HG03457 (cell line): ENCODE data around the gene LRRC45.

Source experiments
- ATAC-seq: cut with Tn5 transposase; IDR thresholded peaks from one replicate; pipeline ENCODE4 v1.9.1; 2021; ENCODE audit warnings: moderate number of reproducible peaks; ENCODE audit not compliant: unreplicated experiment

Gene LRRC45

DNA sequence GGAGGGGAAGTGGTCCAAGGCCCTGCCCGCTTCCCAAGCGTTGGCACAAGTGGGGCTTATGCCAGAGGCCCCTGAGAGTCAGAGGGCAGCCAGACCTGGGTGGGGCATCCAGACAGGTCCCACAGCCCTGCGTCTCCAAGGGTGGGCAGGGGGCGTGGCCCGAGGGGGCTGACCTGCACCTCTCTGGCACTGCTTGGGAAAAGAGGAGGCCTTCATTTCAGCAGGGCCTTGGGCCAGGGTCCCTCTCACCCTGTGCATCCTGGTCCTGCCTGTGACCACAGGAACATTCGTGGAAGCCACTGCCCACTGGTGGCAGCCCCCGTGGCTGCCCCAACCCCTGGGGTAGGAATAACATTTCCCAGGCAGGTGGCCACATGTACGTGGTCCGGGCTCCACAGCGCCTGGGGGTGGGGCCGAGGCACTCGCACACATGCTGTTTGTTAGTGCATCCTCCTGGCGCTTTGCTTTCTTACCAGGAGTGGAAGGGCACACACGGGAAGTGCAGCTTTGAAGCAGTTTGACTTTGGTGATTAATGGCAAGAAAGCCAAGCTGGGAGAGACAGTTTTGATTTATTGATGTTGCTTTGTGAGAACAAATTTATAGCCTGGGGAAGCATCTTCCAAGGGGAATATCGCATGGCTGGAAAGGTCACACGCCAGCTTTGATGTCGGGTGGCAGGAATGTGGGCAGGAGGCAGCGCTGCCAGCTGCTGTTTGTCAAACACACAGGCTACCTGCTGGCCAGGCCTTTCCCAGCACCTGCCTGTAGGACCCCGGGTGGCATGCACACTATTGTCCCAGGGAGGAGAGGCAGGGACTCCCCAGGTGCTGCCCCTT lies 4.7 kb upstream of the LRRC45 start:
- ATAC-seq = no peak

DNA sequence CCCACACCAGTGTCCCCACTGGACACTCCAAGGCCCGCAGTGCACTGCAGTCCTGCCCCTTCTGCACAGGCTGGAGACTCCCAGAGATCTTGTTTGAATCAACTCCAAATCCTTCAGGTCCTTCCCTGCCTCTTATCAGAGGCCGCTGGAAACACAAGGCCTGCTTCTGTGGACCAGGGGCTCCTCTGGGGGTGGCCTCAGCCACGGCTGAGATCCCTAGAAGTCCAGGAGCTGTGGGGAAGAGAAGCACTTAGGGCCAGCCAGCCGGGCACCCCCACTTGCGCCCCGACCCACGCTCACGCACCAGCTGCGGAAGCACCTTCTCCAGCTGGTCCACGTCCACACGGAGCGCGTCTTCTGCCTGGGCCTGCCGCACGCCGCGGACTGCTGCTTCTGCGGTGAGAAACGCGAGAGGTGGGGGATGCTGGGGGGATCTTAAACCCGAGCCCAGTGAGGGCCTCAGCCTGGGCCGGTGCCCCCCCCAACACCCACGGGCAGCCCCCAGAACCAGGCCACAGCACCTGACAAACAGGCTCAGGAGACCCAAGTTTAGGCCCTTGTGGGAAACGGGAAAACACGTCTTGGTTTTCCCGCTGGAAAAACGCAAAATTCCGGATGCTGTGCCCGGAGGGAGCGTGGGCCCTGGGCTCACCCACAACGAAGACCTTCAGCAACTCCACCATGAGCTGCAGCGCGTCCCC lies 4.0 kb upstream of the LRRC45 start:
- ATAC-seq = no peak

DNA sequence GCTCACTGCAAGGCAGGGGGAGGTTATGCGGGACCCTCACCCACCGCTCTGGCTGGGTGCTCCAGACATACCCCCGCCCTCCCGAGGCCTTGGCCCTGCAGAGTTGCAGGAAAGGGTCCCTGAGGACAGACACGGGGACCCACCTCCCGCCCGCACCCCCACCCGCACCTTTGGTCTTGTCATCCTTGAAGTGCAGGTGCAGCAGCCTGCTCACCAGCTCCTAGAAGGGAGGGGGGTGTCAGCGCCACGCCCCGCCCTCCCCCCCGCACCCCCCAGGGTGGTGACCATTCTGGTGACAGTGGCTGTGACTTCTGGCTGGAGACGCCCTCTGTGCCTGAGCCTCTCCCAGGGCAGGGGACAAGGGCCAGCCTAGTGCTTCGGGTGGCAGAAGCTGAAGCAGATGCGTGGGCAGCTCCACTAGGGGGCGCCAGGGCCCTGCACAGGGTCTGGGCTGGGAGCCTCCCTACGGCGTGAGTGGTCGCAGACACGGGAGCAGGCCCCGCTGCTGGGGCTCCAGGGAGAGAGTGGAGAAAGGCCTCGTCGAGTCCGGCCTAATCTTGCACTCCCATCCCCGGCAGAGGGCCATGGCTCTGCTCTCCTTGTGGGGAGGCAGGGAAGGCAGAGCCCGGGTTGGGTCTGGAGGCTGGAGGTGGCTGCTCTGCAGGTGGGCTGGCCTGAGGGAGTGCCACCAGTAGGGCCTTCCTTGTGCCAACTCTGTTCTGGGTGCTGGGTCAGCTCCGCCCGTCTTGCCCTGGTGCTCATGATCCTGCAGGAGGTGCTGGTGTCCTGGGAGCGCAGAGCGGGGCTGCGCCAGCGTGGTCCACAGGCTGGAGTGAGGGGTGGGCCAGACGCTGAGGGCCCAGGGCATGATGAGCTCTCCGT lies 3.2 kb upstream of the LRRC45 start:
- ATAC-seq = no peak

DNA sequence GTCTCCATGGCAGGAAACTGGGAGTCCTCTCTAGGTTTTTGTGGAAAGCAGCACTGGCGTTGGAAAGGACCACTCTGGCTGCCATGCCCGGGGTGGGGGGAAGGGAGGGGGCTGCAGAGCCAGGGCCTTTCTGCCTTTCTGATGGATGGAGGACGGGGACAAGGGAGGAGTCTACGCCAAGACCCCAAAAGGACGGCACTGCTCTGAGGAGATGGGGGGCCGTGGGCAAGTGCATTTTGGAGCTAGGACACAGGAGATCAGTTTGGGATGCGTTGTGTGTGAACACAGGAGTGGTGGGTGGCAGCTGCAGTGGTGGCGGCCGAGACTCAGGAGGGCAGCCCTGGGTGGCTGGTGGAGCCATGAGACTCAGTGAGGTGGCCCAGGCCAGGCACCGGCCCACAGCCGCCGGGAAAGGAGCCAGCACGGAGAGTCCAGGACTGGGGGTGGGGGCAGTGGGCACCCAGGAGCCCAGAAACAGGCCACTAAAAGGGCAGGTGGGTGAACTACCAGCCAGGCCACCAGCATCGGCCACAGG lies 2.5 kb upstream of the LRRC45 start:
- ATAC-seq = no peak

DNA sequence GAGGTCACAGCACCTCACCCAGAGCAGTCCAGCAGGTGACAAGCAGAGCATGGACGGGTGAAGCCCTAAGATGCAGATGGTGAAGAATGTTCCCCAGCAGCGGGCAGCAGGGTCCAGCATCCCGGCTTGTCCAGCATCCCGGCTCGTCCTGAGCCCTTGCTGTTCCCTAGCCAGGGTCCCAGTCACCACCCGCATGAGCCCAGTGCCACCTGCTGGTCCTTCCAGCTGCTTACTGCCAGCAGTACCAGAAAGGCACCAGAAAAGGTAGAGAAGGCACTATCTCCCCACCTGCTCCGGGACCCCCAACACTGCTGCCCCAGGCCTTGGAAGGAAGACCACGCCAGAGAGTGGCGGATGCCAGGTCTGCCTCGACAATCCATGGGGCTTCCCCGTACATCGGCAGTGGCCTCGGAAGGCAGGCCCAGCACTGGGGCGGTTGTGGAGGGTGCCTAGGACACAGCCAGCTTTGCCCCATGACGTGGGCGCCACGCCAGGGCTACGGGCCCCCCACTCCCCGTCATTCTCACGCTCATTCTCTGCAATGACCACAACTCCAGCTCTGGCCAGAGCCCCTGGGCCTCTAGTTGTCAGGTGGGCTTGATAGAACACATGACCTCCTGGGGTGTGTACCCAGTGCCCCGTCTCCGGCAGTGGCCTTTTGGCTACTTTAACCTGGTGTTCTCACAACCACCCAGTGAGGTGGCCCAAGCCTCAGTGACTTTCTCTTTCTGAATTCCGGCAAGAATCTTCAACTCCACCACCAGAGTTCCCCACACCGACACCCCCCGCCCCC lies 1.8 kb upstream of the LRRC45 start:
- ATAC-seq = no peak

DNA sequence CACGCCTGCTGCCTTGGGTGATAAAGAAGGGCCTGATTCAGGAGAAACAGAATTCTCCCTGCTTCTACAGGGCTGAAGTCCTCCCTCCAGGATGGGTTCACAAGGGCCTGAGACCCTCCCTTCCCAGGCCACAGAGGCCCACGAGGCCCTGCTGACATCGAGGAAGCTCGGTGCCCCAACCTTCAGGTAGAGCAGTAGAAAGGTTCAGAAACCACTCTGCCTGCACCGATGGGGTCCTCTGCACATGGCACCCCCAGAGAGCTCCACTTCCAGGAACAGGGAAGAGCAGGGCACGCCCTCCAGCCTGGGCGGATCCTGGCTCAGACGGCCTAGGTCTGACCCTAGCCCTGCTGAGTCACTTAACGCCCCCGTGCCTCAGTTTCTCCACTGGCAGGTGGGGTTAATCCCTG lies 1.2 kb upstream of the LRRC45 start:
- no peak for ATAC-seq

DNA sequence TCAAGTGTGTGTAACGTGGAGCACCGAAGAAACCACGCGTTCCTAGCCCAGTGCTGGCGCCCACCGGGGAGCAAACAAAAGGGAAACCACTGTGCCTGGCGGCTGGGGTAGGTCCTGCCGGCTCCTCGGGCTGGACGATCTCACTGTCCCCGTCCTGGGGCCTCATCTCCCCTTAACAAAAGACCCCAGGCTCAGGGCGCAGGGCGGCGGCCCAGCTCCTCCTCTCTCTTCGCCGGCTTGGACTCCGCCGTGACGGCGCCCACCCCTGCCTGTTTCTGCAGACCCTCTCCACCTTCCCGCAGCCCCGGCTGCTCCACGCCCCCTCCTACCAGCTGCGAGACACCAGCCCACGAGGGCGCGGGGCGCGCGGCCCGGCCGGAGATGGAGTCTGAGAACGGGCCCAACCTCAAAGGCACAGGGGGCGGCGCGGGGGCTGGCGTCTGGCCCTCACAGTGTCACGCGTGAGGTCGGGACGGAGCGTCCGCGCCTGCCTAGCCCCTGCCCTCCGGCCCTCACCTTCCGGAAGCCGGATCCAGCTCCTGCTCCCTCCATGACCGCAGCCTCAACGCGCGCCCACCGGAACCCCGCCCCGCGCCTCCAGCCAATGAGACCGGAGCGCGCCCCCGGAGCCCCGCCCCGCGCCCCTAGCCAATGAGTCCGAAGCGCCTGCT lies 660 bp upstream of the LRRC45 start, which contains the start of gene CENPX:
CENPX (minus strand) TSS at position 569 of the 671 bp plus-strand sequence; CDS start at position 552, 17 bp downstream.
- ATAC-seq = peak; percentile 48

DNA sequence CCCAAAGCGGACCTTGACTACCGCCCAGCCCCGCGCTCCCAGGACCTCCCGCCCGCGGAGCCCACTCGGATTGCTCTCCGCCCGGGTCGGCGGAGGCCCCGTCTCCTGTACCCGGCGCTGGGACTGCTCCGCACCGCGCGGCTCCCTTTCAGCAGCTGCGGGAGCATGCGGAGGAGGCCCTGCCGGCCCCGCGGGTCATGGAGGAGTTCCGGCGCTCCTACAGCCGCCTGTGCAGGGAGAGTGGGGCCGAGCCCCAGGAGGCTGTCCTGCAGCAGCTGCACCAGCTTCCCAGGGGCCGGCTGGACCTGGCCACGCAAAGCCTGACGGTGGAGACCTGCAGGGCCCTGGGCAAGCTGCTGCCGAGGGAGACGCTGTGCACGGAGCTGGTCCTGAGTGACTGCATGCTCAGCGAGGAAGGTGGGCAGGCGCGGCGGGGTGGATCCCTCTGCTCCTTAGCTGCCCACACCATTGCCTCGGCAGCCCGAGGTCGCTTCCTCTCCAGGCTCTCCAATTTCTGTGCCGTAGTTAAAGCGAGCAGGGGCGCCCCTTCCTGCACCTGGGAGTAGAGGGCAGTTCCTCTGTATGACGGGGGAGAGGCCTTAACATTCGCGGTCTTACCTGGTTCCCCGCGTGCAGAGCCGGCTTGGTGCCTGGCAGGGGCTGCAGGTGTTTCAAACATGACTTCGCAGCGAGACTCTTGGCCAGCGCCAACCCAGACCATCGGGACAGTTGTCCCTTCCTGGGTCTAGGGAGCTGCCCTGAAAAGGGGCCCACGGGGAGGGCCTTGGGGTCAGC lies 539 bp downstream of the LRRC45 start:
- no peak for ATAC-seq

DNA sequence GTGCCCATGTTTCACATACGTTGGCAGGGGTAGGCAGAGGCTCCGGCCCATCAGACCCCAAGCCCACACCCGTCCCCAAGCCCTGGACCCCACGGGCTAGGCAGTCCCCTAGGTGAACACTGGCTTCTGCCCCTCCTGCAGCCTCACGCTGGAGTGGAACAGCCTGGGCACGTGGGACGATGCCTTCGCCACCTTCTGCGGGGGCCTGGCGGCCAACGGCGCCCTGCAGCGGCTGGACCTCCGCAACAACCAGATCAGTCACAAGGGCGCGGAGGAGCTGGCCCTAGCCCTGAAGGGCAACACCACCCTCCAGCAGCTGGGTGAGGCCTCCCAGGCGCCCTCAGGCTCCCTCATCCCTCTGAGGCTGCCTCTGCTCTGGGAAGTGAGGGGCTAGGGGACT lies 1.8 kb downstream of the LRRC45 start:
- ATAC-seq = no peak

DNA sequence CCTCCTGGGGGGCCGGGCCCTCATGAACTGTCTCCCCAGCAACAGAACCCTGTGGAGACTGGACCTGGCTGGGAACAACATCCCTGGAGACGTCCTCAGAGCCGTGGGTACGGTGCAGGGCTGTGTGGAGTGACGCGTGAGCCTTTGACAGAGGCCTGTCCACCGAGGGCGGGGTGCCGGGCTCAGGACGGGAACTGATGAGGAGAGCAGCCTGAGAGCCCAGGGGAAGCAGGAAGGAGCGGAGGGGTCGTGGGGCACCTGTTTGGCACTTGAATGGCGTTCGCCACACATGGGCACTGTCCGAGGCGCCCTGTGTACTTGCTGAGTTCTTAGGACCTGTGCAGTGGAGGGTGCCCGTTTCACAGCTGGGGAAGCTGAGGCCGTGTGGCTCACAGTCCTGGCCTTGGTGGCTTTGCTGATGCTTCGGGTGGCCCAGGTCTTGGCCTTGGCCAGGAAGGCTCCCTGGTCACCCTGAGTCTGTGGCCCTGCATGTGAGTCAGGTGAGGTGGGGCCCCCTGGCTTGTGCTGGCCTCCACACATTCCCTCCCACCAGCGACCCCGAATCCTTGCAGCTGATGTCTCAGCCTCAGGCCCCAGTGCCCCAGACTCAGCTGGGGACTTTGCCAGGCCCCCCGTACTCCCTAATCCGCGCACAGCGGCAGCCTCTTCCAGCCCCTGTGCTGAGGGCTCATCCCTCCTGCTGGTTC lies 2.4 kb downstream of the LRRC45 start:
- no peak for ATAC-seq

DNA sequence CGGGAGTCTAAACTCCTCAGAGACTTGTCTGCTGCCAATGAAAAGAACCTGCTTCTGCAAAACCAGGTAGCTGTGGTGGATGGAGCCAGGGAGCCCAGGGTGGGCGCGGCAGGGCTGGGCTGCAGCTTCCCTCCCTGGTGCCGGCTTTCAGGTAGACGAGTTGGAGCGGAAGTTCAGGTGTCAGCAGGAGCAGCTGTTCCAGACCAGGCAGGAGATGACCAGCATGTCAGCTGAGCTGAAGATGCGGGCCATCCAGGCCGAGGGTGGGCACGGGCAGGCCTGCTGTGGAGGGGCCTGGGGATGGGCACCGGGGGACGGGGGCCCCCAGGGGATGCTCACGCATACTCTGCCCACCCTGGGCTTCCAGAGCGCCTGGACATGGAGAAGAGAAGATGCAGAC lies 5.1 kb downstream of the LRRC45 start:
- ATAC-seq = no peak

DNA sequence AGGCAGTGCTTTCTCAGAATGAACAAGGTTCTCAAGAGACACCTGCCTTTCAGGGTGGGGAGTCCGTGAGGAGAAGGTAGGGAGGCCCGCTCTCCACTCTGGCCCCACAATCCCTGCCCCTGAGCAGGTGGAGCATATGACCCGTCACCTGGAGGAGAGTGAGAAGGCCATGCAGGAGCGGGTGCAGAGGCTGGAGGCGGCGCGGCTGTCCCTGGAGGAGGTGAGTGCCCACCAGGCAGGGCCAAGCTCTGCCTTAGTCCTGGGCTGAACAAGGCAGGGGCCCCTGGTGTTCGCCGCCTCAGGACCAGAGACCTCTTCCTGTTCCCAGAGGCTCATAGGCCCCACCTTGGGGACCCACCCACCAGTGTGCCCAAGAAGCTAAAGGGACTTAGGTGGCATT lies 5.9 kb downstream of the LRRC45 start:
- ATAC-seq = no peak

DNA sequence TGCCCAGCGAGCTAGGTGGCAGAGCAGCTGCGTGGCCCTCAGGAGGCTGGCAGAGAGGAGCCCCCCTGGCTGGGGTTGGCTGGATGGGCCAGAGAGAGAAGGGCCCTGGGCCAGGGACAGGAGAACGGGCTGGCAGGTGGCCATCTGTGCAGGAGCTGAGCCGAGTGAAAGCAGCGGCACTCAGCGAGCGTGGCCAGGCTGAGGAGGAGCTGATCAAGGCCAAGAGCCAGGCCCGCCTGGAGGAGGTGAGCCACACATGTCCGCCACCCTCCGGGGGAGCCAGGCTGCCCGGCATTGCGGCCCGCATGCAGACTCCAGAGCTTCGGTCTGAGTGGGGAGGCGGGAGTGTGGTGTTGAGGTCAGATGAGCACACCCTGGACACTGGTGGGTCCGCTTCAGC lies 6.3 kb downstream of the LRRC45 start:
- no peak for ATAC-seq

DNA sequence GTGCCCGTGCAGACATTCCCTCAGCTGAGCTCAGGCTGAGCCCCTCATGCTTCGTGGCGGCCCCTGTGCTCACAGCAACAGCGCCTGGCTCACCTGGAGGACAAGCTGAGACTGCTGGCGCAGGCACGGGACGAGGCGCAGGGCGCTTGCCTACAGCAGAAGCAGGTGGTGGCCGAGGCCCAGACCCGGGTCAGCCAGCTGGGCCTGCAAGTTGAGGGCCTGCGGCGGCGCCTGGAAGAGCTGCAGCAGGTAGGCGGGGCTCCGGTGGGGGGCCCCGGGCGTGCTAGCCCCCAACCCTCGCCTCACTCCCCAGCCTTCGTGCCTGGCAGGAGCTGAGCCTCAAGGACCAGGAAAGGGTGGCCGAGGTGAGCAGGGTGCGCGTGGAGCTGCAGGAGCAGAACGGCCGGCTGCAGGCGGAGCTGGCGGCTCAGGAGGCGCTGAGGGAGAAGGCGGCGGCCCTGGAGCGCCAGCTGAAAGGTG lies 6.9 kb downstream of the LRRC45 start:
- no peak for ATAC-seq

DNA sequence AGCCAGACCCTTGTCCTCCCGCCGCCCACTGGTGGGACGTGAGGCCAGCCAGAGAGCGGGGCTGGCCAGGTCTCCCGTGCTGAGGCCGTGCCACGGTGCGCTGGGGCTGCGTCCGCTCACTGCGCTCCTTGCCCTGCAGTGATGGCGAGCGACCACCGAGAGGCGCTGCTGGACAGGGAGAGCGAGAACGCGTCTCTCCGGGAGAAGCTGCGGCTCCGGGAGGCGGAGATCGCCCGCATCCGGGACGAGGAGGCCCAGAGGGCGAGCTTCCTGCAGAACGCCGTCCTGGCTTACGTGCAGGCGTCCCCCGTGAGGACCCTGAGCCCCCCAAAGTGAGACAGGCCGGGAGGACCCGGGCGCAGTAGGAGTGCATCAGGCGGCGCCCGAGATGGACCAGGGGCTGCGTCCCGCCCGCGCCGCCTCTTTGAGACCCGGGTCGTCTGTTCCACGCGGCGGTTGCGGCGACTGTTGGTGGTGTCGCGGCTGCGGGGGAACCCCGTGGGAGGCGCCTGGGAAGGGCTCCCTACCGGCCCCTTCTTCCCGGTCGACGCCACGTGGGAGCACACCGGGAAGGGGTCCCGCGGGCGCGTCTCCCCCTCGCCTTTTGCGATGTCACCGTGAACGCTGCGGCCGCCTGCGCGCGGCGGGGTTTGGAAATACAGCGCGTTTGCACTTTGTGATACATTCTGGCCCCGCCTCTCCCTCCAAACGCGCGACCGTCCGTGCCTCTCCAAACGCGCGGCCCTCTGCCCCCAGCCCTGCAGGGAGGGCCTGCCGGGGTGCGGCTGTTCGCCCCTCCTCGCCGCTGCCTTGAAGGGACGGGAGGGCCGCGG lies 7.6 kb downstream of the LRRC45 start:
- no peak for ATAC-seq

DNA sequence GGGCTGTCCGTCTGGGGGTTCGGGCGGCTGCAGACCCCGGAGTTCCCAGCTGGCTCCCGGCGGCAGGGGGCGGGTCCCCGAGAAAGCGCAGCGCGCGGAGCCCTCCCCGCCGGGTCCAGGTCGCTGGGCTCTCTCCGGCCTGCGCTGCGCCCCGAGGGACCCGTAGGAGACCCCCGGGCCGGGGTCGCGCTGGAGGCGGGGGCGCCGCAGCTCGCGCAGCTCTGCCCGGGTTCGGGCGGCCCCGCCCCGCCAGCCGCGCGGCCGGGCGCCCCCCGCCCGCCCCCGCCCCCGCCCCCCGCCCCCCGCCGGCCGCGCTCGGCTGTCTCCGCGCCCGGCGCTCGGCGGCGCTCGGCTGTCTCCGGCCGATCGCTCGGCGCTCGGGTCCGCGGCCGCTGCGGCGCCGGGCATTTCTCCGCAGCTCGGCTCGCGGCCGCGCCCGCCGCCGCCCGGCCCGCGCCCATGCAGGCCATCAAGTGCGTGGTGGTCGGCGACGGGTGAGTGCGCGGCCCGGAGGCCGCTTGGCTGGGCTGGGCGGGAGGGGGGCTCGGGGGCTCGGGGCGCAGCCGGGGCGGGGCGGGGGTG lies 8.3 kb downstream of the LRRC45 start, which contains the start of gene RAC3:
RAC3 (plus strand) TSS at position 376 of the 582 bp plus-strand sequence; CDS start at position 460, 84 bp downstream.
- ATAC-seq = no peak
